OCI-LY1 (cell line): ENCODE data around the gene VSIG10L2.

Experiments
- CTCF ChIP-seq: fragments of 200-600 bp; sonication (generic), shearing (Covaris generic); IDR thresholded peaks from 2 replicates; pipeline ENCODE4 v1.5.1; 2017; ENCODE audit warnings: mild to moderate bottlenecking, antibody characterized with exemption, low read length, moderate library complexity, mixed read lengths
- EZH2 ChIP-seq: fragments of 200-600 bp; sonication (generic), shearing (Covaris generic); IDR thresholded peaks from 2 replicates; pipeline ENCODE4 v1.8.0; 2017; ENCODE audit warnings: borderline replicate concordance, mixed run types, mild to moderate bottlenecking, antibody characterized with exemption, low read length, moderate library complexity, mixed read lengths

- no peak for TF ChIP-seq CTCF
- no peak for TF ChIP-seq EZH2
These were observed 1.4 kb upstream of the VSIG10L2 start for GRCh38 chr11:125944350-125945010.
